GM18520 (cell line): ENCODE data around the gene OPTN.
A peak's percentile ranks its signal among the peaks of the same experiment; 100 is the strongest.
"Not testable (repeated sequence)": the region's sequence is repeated elsewhere in the genome, so short reads cannot be mapped to it uniquely, and the experiment has no call there.

Experiments used
- ATAC-seq: cut with Tn5 transposase; IDR thresholded peaks from one replicate; pipeline ENCODE4 v1.9.1; 2021; ENCODE audit not compliant: unreplicated experiment

Gene OPTN

GRCh38 chr10:13089345-13089744 is 10.6 kb upstream of the OPTN start:
- no peak for ATAC-seq

- no peak for ATAC-seq
These were observed 9.7 kb upstream of the OPTN start for GRCh38 chr10:13090289-13090688.

GRCh38 chr10:13091801-13092200 is 8.2 kb upstream of the OPTN start:
- no peak for ATAC-seq

GRCh38 chr10:13092291-13093102 is 7.5 kb upstream of the OPTN start:
- no peak for ATAC-seq

- not testable (repeated sequence) for ATAC-seq
These were observed 5.9 kb upstream of the OPTN start for GRCh38 chr10:13094082-13094481.

GRCh38 chr10:13095094-13095493 is 4.9 kb upstream of the OPTN start:
- no peak for ATAC-seq

GRCh38 chr10:13095929-13096328 is 4.0 kb upstream of the OPTN start:
- ATAC-seq, result no peak

GRCh38 chr10:13099144-13099665 is 758 bp upstream of the OPTN start:
- ATAC-seq, result peak; percentile 18

- peak; percentile 9 for ATAC-seq
These were observed 659 bp downstream of the OPTN start for GRCh38 chr10:13100349-13101294.

- ATAC-seq, result no peak
These were observed 2.2 kb downstream of the OPTN start for GRCh38 chr10:13102002-13102794.

- ATAC-seq, result no peak
These were observed 3.6 kb downstream of the OPTN start for GRCh38 chr10:13103554-13103953.

- no peak for ATAC-seq
These were observed 4.7 kb downstream of the OPTN start for GRCh38 chr10:13104697-13105096.

- no peak for ATAC-seq
These were observed 5.2 kb downstream of the OPTN start for GRCh38 chr10:13105184-13105583.

- no peak for ATAC-seq
These were observed 6.6 kb downstream of the OPTN start for GRCh38 chr10:13106387-13107045.

- no peak for ATAC-seq
These were observed 10.9 kb downstream of the OPTN start for GRCh38 chr10:13110908-13111307.

GRCh38 chr10:13113544-13113943 is 13.6 kb downstream of the OPTN start:
- ATAC-seq, result no peak

- ATAC-seq, result peak; percentile 37
These were observed 16.2 kb downstream of the OPTN start for GRCh38 chr10:13115832-13116803.

- ATAC-seq, result no peak
These were observed 18.1 kb downstream of the OPTN start for GRCh38 chr10:13117841-13118783.
